ENCODE data around the gene ABI3BP.
A peak's percentile ranks its signal among the peaks of the same experiment; 100 is the strongest.
"Not testable (repeated sequence)": the region's sequence is repeated elsewhere in the genome, so short reads cannot be mapped to it uniquely, and the experiment has no call there.

Gene ABI3BP, protein sequence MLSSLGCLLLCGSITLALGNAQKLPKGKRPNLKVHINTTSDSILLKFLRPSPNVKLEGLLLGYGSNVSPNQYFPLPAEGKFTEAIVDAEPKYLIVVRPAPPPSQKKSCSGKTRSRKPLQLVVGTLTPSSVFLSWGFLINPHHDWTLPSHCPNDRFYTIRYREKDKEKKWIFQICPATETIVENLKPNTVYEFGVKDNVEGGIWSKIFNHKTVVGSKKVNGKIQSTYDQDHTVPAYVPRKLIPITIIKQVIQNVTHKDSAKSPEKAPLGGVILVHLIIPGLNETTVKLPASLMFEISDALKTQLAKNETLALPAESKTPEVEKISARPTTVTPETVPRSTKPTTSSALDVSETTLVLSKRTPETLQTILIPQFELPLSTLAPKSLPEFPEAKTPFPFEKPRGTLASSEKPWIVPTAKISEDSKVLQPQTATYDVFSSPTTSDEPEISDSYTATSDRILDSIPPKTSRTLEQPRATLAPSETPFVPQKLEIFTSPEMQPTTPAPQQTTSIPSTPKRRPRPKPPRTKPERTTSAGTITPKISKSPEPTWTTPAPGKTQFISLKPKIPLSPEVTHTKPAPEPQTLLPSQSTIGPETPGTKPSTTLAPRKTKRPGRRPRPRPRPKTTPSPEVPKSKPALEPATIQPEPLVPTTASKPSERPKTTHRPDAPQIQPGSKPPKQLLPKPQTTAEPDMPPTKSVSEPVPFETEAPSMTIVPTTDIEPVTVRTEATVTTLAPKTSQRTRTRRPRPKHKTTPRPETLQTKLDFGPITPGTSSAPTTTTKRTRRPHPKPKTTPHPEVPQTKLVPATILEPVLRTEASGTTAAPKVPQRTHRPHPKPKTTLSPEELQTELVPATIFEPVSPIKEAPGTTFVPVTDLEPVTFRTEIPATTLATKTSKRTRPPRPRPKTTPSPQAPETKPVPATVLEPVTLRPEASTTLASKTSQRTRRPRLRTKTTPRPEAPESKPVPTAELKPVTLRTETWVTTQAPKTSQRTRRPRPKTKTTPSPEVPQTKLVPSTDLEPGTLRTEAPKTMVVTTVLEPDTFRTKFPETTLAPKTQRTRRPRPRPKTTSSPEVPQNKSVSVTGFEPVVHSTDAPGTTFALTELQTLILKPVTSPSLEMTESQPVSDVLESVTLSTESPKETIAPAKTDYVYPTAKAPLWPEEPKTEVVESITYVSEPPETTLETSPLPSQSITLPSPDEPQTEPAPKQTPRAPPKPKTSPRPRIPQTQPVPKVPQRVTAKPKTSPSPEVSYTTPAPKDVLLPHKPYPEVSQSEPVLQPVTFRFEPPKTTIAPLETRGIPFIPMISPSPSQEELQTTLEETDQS (N-terminal part only)

DNA sequence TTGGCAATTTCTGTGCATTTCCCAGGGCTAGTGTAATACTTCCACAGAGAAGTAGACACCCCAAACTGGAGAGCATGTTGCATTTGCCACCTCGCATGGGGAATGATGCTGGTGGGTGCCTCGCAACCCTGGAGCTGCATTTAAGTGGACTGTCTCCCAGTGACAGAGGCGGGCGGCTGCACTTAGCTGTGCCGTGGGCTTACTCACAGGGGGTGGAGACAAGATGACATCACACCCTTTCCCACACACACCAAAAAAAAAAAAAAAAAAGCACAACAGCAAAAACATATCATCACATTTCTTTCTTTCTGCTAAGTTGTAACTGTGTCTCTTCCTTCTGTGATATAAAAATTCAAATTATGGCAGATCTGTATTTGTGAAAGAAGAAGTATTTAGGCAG, at the start of gene ABI3BP:
ABI3BP (minus strand) TSS at position 113 of the 400 bp plus-strand sequence; CDS start at position 76, 37 bp downstream.
- peak; percentile 30 for DNase-seq

DNA sequence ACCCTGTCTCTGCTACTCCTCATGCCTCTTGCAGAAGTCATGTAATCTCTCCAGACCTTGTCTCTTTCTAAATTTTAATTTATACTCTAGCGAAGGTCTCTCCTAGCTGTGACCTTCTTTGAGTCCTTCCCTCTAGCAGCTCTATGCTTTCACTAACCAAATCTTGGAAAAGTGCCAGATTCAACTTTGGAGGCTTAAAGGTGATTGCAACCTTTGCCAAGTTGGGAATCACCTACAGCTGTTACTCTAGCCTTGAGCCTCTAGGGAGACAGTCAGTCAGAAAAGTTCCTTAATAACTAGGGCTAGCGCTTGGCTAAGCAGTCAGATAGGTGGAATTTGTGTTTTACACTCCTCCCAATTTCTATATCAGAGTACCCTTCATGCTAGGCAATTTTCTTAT, 46.1 kb upstream of the ABI3BP start:
- DNase-seq: no peak

DNA sequence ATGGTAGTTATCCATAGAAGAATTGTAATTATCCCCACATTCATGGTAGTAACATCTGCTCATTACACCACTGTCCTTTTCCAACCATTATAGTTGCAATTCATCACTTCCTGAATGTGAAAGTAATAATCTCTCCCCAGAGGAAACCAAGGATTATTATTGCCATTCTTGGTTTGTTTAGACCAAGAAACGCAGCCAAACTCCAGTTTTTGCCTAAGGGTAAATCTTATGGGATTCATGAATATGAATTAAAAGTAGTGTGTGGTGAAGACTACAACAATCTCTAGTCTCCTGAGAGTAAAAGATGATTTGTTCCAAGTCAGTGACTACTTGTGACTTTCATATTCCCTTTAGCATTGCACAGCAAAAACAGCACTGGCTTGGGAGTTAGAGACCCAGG, 45.7 kb upstream of the ABI3BP start:
- DNase-seq: no peak

GRCh38 chr3:101038393-101038792, 45.2 kb upstream of the ABI3BP start:
- no peak for DNase-seq

DNA sequence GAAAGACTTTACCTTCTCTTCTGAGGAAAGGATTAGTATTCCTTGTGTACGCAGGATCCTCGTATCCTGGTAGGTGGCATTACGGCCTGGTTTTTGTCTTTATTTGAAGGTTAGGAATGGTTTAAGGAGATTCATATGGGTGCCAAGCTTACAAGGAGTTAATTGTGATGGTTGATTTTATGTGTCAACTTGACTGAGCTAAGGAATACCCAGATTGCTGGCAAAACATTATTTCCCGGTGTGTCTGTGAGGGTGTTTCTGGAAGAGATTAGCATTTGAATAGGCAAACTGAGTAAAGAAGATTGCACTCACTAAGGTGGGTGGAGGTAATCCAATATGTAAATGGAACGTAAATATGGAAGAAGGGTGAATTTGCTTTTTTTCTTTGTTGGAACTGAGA, 44.4 kb upstream of the ABI3BP start:
- no peak for DNase-seq

DNA sequence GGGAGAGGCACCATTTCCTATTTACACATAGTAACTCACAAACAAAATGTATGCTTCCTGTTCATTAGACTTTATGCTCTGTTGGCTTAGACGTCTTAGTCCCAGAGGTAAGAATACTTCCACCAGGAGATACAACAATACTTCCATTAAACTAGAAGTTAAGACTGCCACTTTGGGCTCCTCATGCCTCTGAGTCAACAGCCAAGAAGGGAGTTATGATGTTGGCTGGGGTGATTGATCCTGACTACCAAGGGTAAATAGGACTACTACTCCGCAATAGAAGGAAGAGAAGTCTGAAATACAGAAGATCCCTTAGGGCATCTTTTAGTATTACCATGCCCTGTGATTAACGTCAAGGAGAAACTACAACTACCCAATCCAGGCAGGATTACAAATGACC, 43.5 kb upstream of the ABI3BP start:
- no peak for DNase-seq

DNA sequence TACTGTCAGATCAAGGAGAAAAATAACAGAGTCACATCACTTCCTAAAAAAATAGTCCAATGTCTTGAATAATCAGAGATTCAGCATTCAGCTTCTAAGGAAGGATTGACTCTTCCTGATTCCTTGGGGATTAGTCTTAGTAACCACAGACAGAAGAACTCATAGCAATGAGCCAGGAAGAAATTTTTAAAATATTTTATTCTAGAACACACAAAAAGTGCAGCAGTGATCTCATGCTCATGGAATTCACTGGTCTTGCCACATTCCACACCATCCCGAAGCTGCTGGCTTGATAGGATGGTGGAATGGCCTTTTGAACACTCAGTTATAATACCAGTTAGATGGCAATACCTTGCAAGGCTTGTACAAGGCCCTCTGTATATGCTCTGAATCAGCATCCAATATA, 43.0 kb upstream of the ABI3BP start:
- no peak for DNase-seq

- DNase-seq: no peak
These were observed 34.1 kb upstream of the ABI3BP start for GRCh38 chr3:101027286-101027685.

DNA sequence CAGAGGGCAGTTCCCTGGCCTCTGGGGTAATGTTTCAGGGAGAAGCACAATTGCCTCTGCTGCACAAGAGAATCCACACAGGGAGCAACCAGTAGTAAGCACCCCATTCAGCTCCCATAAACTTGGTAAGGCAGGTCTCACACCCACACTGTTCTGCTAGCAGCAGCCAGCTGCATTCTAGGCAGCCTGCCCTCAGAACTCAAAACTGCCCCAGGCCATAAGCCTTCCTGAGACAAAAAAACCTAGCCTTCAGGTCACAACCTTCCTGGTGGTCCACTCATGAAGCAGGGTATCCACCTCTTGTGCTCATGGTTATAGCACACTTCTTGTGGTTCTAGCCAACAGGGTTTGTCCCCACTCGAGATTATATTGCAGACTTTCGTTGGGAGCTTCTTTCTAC, 33.7 kb upstream of the ABI3BP start:
- no peak for DNase-seq

- DNase-seq: no peak
These were observed 33.0 kb upstream of the ABI3BP start for GRCh38 chr3:101026244-101026643.

DNA sequence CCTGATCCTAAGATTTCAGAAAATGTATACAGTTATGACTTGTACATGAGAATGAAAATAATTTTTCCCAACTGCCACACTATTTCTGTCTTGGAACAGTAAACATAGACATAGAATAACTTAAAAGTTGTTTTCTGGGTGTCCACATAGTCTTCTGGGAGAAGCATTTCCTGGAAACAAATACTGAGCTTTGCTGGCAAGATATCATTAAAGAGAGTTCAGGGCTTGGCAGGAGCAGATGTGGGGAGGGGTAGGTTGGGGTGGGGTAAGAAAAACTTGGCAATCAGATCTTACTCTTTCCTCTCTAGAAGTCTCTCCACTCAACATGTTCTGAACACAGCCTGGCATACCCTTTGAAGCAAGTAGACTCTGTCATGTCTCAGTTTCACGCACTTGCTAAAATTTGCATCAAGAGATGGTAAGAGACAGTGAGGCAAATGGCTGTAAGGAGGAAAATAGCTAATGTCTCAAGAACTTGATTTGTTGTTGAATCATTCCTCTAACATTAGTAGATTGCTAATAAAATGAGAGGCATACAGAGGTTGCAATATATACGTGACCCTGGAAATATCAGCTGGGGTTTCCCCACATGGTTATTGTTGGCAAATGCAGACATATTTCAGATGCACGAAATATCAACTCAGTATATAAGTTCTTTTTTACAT, 27.3 kb upstream of the ABI3BP start:
- no peak for DNase-seq

DNA sequence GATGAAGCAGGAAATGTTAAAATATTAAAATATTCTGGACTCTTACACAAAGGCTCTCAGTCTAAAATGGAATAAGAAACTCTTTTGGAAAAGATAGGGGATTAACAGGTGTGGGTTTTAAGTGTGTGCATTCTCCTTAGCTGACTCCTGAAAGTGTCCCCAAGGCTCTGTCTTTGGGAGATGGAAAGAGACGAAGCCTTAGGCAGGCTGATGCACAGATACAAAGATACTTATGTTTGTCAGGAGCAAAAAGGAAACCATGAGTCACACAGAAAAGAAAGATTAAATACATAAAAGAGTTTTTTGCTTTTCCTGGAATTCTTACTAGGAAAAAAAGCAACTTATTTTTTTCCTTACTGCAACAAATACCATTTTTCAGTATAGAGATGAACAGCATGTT, 23.8 kb upstream of the ABI3BP start:
- no peak for DNase-seq

- DNase-seq: not testable (repeated sequence)
These were observed 19.1 kb upstream of the ABI3BP start for GRCh38 chr3:101012312-101012711.

DNA sequence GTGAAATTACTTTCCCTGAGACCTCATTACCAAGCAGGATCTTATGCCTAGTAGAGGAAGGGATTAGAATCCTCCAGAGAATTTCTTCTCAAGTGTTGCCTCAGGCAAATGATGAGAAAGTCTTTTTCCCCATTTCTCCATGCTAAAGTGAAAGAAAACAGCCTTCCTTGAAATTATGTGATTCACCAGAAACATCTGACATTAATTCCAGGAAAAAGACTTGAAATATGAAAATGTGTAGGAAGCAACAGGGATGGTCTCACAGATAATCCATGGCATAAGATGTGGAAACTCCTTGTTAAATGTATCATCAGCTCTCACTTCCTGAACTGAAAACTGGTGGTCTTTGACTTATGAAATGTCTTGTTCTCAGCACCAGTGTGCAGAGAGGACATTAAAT, 17.9 kb upstream of the ABI3BP start:
- DNase-seq: no peak

GRCh38 chr3:101010296-101010695, 17.1 kb upstream of the ABI3BP start:
- no peak for DNase-seq

DNA sequence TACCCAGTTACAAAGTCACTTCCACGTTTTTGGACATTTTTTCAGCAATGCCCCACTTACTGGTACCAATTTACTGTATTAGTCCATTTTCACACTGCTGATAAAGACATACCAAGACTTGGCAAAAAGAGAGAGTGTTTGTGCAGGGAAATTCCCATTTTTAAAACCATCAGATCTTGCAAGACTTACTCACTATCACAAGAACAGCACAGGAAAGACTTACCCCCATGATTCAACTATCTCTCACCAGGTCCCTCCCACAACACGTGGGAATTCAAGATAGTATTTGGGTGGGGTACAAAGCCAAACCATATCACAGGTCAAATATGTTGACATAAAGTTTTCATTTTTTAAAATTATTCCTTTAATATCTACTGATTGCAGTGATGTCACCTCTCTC, 16.2 kb upstream of the ABI3BP start:
- no peak for DNase-seq

DNA sequence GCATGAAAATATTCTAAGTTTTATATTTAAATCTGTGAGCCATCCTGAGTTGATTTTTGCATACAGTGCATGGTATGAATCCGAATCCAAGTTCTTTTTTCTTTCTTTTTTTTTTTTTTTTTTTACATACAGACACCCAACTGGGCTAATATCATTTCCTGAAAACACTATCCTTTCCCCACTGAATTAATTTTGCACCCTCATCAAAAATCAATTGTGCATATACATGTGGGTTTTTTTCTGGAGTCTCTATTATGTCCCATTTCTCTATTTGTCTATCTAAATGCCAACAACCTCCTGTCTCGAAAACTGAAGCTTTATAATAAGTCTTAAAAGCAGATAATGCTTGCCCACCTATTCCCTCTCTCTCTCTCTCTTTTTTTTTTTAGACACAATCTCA, 5.9 kb upstream of the ABI3BP start:
- DNase-seq: no peak

DNA sequence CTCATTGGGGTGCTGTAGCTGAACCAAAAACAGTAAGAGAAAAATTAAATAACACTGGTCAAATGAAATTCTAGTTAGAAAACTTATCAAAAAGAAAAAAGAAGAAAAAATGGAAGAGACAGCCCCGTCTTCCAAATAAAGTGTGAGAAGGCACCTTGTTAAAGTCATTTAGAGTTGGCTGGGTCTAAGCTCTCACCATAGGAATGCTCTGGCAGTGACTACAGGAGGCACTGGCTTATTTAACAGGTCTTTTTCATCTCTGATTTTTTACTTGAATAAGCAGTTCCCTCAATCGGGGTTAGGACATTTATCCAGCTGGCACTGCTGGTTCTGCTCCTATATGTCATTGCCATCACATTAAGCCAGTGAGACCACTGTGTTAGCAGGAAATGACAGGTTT, 1.6 kb upstream of the ABI3BP start:
- no peak for DNase-seq

GRCh38 chr3:100994187-100994586, 966 bp upstream of the ABI3BP start:
- no peak for DNase-seq

- DNase-seq: no peak
These were observed 799 bp downstream of the ABI3BP start for GRCh38 chr3:100992231-100993012.

DNA sequence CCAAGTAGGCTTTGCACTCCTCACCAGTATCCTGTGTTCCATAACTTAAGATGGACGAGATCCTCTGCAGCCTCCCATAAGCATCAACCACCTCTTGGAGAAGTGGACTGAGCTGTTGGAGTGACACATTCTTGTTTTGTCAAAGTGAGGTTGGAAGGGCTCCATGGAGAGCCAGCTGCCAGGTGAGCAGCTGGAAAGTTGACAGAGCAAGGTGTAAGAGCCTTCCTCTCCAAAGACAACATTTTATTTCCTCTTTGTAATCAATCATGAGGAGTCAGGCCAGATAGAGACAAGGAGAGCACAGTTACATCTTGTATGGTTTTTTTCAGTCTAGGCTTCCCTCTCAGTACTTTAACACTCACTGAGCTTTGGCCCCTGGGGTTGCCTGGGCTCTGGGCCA, 5.1 kb downstream of the ABI3BP start:
- DNase-seq: no peak

DNA sequence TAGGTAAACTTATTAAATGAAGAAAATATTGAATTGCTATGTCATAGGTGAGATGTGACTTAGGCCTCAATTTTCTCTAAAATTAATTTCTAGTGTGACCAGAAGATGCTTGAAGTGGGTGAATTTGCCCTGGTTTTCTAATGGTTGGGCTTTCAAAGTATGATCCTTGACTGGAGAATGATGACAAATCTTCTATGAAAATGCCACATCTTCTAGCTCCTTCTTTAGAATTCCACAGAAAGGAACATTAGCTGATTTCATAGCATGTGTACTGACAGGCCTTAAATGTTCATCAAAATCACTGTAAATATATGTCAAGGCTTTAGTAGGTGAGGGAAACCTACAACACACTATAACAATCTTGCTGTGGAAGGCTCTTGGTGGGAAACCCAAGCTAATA, 8.9 kb downstream of the ABI3BP start:
- no peak for DNase-seq

All from stimulated activated CD8-positive, alpha-beta memory T cell treated with anti-CD3 and anti-CD28 coated beads, Interleukin-4, amount 100 ng/mL, for 48 hours (primary cell).